PC-9 (cell line): Measurements from ENCODE around the gene NEIL1. TPM values are rescaled to one million over a fixed set of nuclear protein-coding genes. Genes with fewer than 3 reads are reported as not detected.
"Not testable (repeated sequence)": the region's sequence is repeated elsewhere in the genome, so short reads cannot be mapped to it uniquely, and the experiment has no call there.

Experiments
- BruUV-seq: library from RNA; stranded (reverse); fragments of 400-500 nt; replicated peaks from 2 replicates; lab custom pipeline; 2021; lab: Mats Ljungman, UMichigan
- CTCF ChIA-PET: fragments of 300-600 bp; sonication (Branson Sonifier 250); formaldehyde crosslinking; loops from one replicate; lab custom pipeline; 2022; ENCODE audit warnings: antibody characterized with exemption; lab: Charles Lee
- POLR2A ChIA-PET: fragments of 300-600 bp; sonication (Branson Sonifier 250); formaldehyde crosslinking; loops from one replicate; lab custom pipeline; 2022; ENCODE audit warnings: antibody characterized with exemption; ENCODE audit not compliant: unreplicated experiment; lab: Charles Lee
- DNase-seq, 2 experiments: peaks; one replicate each; pipeline versions ENCODE4 v3.0.0 to v3.0.0-alpha.2; 2015 to 2022; ENCODE audit warnings: mixed read lengths in 1 of 2
- H2AFZ ChIP-seq: fragments of 200-600 bp; sonication (generic); 2 replicates; pipeline ENCODE4 v1.8.1; 2017; ENCODE audit warnings: antibody characterized with exemption
- H3F3A ChIP-seq: fragments of 200-600 bp; sonication (generic); 2 replicates; pipeline ENCODE4 v1.8.1; 2017; ENCODE audit warnings: antibody characterized with exemption, mild to moderate bottlenecking, low read depth; ENCODE audit not compliant: insufficient read depth
- H3K27ac ChIP-seq: fragments of 200-600 bp; sonication (generic); 2 replicates; pipeline ENCODE4 v1.6.1; 2016; ENCODE audit warnings: mixed run types
- H3K27me3 ChIP-seq: fragments of 200-600 bp; sonication (generic); 2 replicates; pipeline ENCODE4 v1.6.1; 2016; ENCODE audit warnings: low read depth, mixed run types; ENCODE audit not compliant: insufficient read depth
- H3K36me3 ChIP-seq: fragments of 200-600 bp; sonication (generic); 2 replicates; pipeline ENCODE4 v1.6.1; 2016; ENCODE audit warnings: low read depth, mixed run types
- H3K4me1 ChIP-seq: fragments of 200-600 bp; sonication (generic); replicated peaks from 2 replicates; pipeline ENCODE4 v1.6.1; 2016; ENCODE audit warnings: mixed run types; ENCODE audit not compliant: insufficient read depth
- H3K4me2 ChIP-seq: fragments of 200-600 bp; sonication (generic); 2 replicates; pipeline ENCODE4 v1.6.1; 2017; ENCODE audit warnings: mixed run types
- H3K4me3 ChIP-seq: fragments of 200-600 bp; sonication (generic); 2 replicates; pipeline ENCODE4 v1.6.1; 2016; ENCODE audit warnings: mixed run types
- H3K79me2 ChIP-seq: fragments of 200-600 bp; sonication (generic); 2 replicates; pipeline ENCODE4 v1.6.1; 2017; ENCODE audit warnings: low read depth, mixed run types
- H3K9me2 ChIP-seq: fragments of 200-600 bp; sonication (generic); 2 replicates; pipeline ENCODE4 v1.8.1; 2017; ENCODE audit warnings: mild to moderate bottlenecking; ENCODE audit not compliant: insufficient read depth
- H3K9me3 ChIP-seq: fragments of 200-600 bp; sonication (generic); 2 replicates; pipeline ENCODE4 v1.8.1; 2016; ENCODE audit warnings: low read depth; ENCODE audit not compliant: insufficient read depth
- H4K20me1 ChIP-seq: fragments of 200-600 bp; sonication (generic); 2 replicates; pipeline ENCODE4 v1.8.1; 2017; ENCODE audit not compliant: insufficient read depth
- CTCF ChIP-seq: fragments of 200-600 bp; sonication (generic); conservative IDR thresholded peaks from 2 replicates; pipeline ENCODE4 v1.6.1; 2017; ENCODE audit warnings: mixed run types, antibody characterized with exemption, mild to moderate bottlenecking, moderate library complexity
- EZH2 ChIP-seq: fragments of 200-600 bp; sonication (generic); IDR thresholded peaks from 2 replicates; pipeline ENCODE4 v1.8.0; 2017; ENCODE audit warnings: antibody characterized with exemption, low read depth
- intact Hi-C: fragments of 100-400 bp; cut with micrococcal nuclease; formaldehyde crosslinking; loops from one replicate; pipeline ENCODE4 v1.10.0; 2022; ENCODE audit not compliant: unreplicated experiment
- total RNA-seq: library from RNA; stranded (reverse); gene quantifications from 2 replicates; pipeline ENCODE4 v1.2.3, GENCODE V29; 2021

The NEIL1 gene
- total RNA-seq, 1 experiment from 2014 or later = 21.3 TPM

GRCh38 chr15:75327491-75327890, 19.3 kb upstream of the NEIL1 start:
- no peak overlapping the region for H3K27ac ChIP-seq
- no peaks in the 10 kb centered on the region for H3F3A ChIP-seq
- no peaks in the 10 kb centered on the region for H4K20me1 ChIP-seq
- ChIA-PET POLR2A (no interaction called here), CTCF (no interaction called here)
- H3K36me3 ChIP-seq = no peaks in the 10 kb centered on the region
- no peaks in the 10 kb centered on the region for H3K27me3 ChIP-seq
- H3K4me1 ChIP-seq = no peaks in the 10 kb centered on the region
- no peaks in the 10 kb centered on the region for H3K79me2 ChIP-seq
- DNase-seq = no peak
- no peaks in the 10 kb centered on the region for H3K9me2 ChIP-seq
- intact Hi-C loops = no loop called here
- H3K9me3 ChIP-seq = no peaks in the 10 kb centered on the region
- no peak overlapping the region for H3K4me2 ChIP-seq
- no peak overlapping the region for H3K4me3 ChIP-seq
- no TSS peak for BruUV-seq
- no peak for TF ChIP-seq CTCF
- TF ChIP-seq EZH2 = no peak
- H2AFZ ChIP-seq = no peak overlapping the region

- no peak overlapping the region for H3K4me3 ChIP-seq
- H4K20me1 ChIP-seq = no peaks in the 10 kb centered on the region
- ChIA-PET POLR2A (no interaction called here), CTCF (no interaction called here)
- no peaks in the 10 kb centered on the region for H3K9me3 ChIP-seq
- intact Hi-C loops = no loop called here
- H3K79me2 ChIP-seq = no peaks in the 10 kb centered on the region
- H3K27me3 ChIP-seq = no peaks in the 10 kb centered on the region
- no peak for DNase-seq
- no peak for TF ChIP-seq EZH2
- no peak for TF ChIP-seq CTCF
- no peak overlapping the region for H2AFZ ChIP-seq
- no peak overlapping the region for H3K4me2 ChIP-seq
- H3K36me3 ChIP-seq = no peaks in the 10 kb centered on the region
- no peak overlapping the region for H3K27ac ChIP-seq
- no peaks in the 10 kb centered on the region for H3K9me2 ChIP-seq
- no TSS peak for BruUV-seq
- H3F3A ChIP-seq = no peaks in the 10 kb centered on the region
- no peaks in the 10 kb centered on the region for H3K4me1 ChIP-seq
Measured at GRCh38 chr15:75328493-75329314, 18.1 kb upstream of the NEIL1 start.

- 0 out of 2 replicates have a peak, but pooled peaks cover under 1% of the 10 kb centered on the region for H3K4me1 ChIP-seq
- ChIA-PET POLR2A (interaction anchor here (0.6 kb wide), 1 partner anchor 10 kb away, joined by 19 read pairs; no protein-coding TSS in a partner anchor), CTCF (no interaction called here)
- no peak overlapping the region for H3K4me2 ChIP-seq
- H3K9me2 ChIP-seq = no peaks in the 10 kb centered on the region
- H3F3A ChIP-seq = no peaks in the 10 kb centered on the region
- H3K4me3 ChIP-seq = no peak overlapping the region
- no peak overlapping the region for H2AFZ ChIP-seq
- intact Hi-C loops = no loop called here
- TF ChIP-seq CTCF = no peak
- no peak for TF ChIP-seq EZH2
- BruUV-seq = no TSS peak
- H4K20me1 ChIP-seq = no peaks in the 10 kb centered on the region
- H3K27me3 ChIP-seq = no peaks in the 10 kb centered on the region
- no peaks in the 10 kb centered on the region for H3K9me3 ChIP-seq
- H3K79me2 ChIP-seq = no peaks in the 10 kb centered on the region
- H3K36me3 ChIP-seq = no peaks in the 10 kb centered on the region
- no peak for DNase-seq
- no peak overlapping the region for H3K27ac ChIP-seq
Measured at GRCh38 chr15:75329571-75329970, 17.3 kb upstream of the NEIL1 start.

- H3K9me2 ChIP-seq, H3K27me3 ChIP-seq, H3K4me3 ChIP-seq, DNase-seq, intact Hi-C loops, BruUV-seq, H3K79me2 ChIP-seq, H3F3A ChIP-seq, H3K9me3 ChIP-seq, POLR2A ChIA-PET, CTCF ChIA-PET, H3K27ac ChIP-seq, H3K4me2 ChIP-seq, H2AFZ ChIP-seq, H4K20me1 ChIP-seq, H3K36me3 ChIP-seq: not testable (repeated sequence)
- peaks cover 14% of the 10 kb centered on the region; the same call in 1 of the 2 replicates for H3K4me1 ChIP-seq
Measured at GRCh38 chr15:75332093-75332492, 14.7 kb upstream of the NEIL1 start.

- peaks cover 15% of the 10 kb centered on the region; the same call in 1 of the 2 replicates for H3K4me1 ChIP-seq
- CTCF ChIA-PET, H3K27ac ChIP-seq, DNase-seq, H3K36me3 ChIP-seq, H3K79me2 ChIP-seq, intact Hi-C loops, H3F3A ChIP-seq, H3K9me3 ChIP-seq, H2AFZ ChIP-seq, H3K27me3 ChIP-seq, POLR2A ChIA-PET, H3K4me2 ChIP-seq, H3K4me3 ChIP-seq, H3K9me2 ChIP-seq, BruUV-seq, H4K20me1 ChIP-seq: not testable (repeated sequence)
Measured at GRCh38 chr15:75333654-75334419, 13.0 kb upstream of the NEIL1 start.
